ENCODE measurements around the gene SNX25. TPM values are rescaled to one million over a fixed set of nuclear protein-coding genes. Genes with fewer than 3 reads are reported as not detected.
"Not testable (repeated sequence)": the region's sequence is repeated elsewhere in the genome, so short reads cannot be mapped to it uniquely, and the experiment has no call there.

Gene SNX25
- total RNA-seq, 2 experiments from 2014 or later, result 12.4 to 14.3 TPM

GRCh38 chr4:185235843-185236503 lies 26.6 kb downstream of the SNX25 start:
- H3K9me3 Mint-ChIP-seq, result peaks cover 8% of the 10 kb centered on the region
- peaks cover 21% of the 10 kb centered on the region for H3K4me1 Mint-ChIP-seq
- peaks cover 13% of the 10 kb centered on the region for H3K36me3 Mint-ChIP-seq
- no peaks in the 10 kb centered on the region for H3K27me3 Mint-ChIP-seq
- no peak for DNase-seq
- H3K4me3 Mint-ChIP-seq, result no peak overlapping the region
- H3K27ac Mint-ChIP-seq, result no peak overlapping the region

- Mint-ChIP-seq H3K36me3 (peaks cover 13% of the 10 kb centered on the region), H3K27me3 (no peaks in the 10 kb centered on the region), H3K27ac (no peak overlapping the region), H3K9me3 (peaks cover 8% of the 10 kb centered on the region), H3K4me3 (no peak overlapping the region), H3K4me1 (peaks cover 16% of the 10 kb centered on the region)
- DNase-seq, result no peak
Measured at GRCh38 chr4:185237175-185237574, 27.8 kb downstream of the SNX25 start.

- Mint-ChIP-seq H3K27me3 (no peaks in the 10 kb centered on the region), H3K27ac (peak overlapping the region; percentile 75)
- no peak for DNase-seq
Measured at GRCh38 chr4:185238215-185238681, 28.9 kb downstream of the SNX25 start.

GRCh38 chr4:185238750-185239149 lies 29.4 kb downstream of the SNX25 start:
- Mint-ChIP-seq H3K36me3 (peaks cover 13% of the 10 kb centered on the region), H3K4me1 (peaks cover 20% of the 10 kb centered on the region), H3K9me3 (peaks cover 8% of the 10 kb centered on the region), H3K4me3 (no peak overlapping the region), H3K27ac (peak overlapping the region; percentile 20), H3K27me3 (no peaks in the 10 kb centered on the region)
- no peak for DNase-seq

More at GRCh38 chr4:185238215-185238681, 28.9 kb downstream of the SNX25 start:
- Mint-ChIP-seq H3K36me3 (peaks cover 13% of the 10 kb centered on the region), H3K4me3 (no peak overlapping the region), H3K4me1 (peaks cover 17% of the 10 kb centered on the region), H3K9me3 (peaks cover 8% of the 10 kb centered on the region)

GRCh38 chr4:185240486-185240885 lies 31.1 kb downstream of the SNX25 start:
- peaks cover 20% of the 10 kb centered on the region for H3K4me1 Mint-ChIP-seq
- peaks cover 13% of the 10 kb centered on the region for H3K36me3 Mint-ChIP-seq
- H3K27me3 Mint-ChIP-seq, H3K27ac Mint-ChIP-seq, H3K4me3 Mint-ChIP-seq, DNase-seq, H3K9me3 Mint-ChIP-seq: not testable (repeated sequence)

- H3K36me3 Mint-ChIP-seq, result peaks cover 16% of the 10 kb centered on the region
- H3K4me3 Mint-ChIP-seq, result no peak overlapping the region
- DNase-seq, result no peak
- peaks cover 8% of the 10 kb centered on the region for H3K9me3 Mint-ChIP-seq
- no peaks in the 10 kb centered on the region for H3K27me3 Mint-ChIP-seq
- peaks cover 31% of the 10 kb centered on the region for H3K4me1 Mint-ChIP-seq
- no peak overlapping the region for H3K27ac Mint-ChIP-seq
Measured at GRCh38 chr4:185242749-185243533, 33.5 kb downstream of the SNX25 start.

DNA sequence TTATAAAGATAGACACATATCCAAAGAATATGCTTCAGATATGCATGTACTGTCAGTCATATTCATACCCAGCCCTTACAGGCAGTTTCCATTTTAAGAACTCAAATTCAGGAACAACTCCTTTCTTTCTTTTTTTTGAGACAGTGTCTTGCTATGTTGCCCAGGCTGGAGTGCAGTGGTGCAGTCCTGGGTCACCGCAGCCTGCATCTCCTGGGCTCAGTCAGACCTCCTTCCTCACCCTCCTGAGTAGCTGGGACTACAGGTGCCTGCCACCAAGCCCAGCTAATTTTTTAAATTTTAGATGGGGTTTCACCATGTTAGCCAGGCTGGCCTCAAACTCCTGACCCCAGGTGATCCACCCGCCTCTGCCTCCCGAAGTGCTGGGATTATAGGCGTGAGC lies 34.5 kb downstream of the SNX25 start:
- no peaks in the 10 kb centered on the region for H3K27me3 Mint-ChIP-seq
- H3K9me3 Mint-ChIP-seq, result no peaks in the 10 kb centered on the region
- H3K36me3 Mint-ChIP-seq, result peaks cover 13% of the 10 kb centered on the region
- H3K27ac Mint-ChIP-seq, result no peak overlapping the region
- H3K4me3 Mint-ChIP-seq, result no peak overlapping the region
- no peak for DNase-seq
- peaks cover 24% of the 10 kb centered on the region for H3K4me1 Mint-ChIP-seq

DNA sequence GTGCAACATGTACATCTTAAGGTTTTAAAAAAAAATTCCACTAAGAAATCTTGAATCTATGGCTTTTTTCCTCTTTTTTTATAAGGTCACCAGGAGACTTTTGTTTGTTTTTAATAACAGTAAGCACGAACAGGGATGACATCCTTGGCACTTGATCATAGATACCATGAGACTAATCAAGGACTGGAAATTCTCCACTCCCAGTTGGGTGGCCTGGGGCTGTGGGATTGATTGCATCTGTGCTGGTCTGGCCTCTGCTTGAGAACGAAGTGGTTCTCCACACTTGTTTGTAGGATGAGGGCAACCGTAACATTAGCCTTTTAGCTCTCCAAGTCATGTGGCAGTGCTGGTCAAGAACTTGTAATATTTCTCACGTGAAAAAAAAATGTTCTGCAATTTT lies 35.4 kb downstream of the SNX25 start:
- no peak for DNase-seq
- Mint-ChIP-seq H3K4me3 (no peak overlapping the region), H3K36me3 (peaks cover 17% of the 10 kb centered on the region), H3K9me3 (no peaks in the 10 kb centered on the region), H3K27ac (no peak overlapping the region), H3K27me3 (no peaks in the 10 kb centered on the region), H3K4me1 (peaks cover 28% of the 10 kb centered on the region)

GRCh38 chr4:185246453-185246852 lies 37.1 kb downstream of the SNX25 start:
- H3K27ac Mint-ChIP-seq, result peak overlapping the region; percentile 72
- no peak overlapping the region for H3K4me3 Mint-ChIP-seq
- no peaks in the 10 kb centered on the region for H3K27me3 Mint-ChIP-seq
- H3K9me3 Mint-ChIP-seq, result no peaks in the 10 kb centered on the region
- no peak for DNase-seq
- H3K36me3 Mint-ChIP-seq, result peaks cover 26% of the 10 kb centered on the region
- H3K4me1 Mint-ChIP-seq, result peaks cover 32% of the 10 kb centered on the region

DNA sequence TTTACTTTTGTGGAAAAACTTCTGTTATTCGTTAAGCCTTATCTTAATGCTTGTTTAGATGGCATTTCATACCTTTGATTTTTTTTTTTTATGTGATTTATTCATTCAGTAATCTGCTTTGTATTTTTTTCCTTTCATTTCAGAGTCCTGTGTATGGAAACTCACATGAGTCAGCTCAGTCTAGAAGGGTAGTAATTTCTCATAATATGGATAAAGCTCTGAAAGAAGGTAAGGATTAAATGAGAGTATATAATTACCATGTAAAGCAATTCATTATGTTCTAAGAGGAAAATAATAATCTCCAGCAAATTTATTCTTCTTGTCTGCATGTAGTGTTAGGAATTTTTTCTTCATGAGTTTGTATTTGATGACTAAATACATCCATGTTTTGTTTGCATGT lies 37.8 kb downstream of the SNX25 start:
- H3K27ac Mint-ChIP-seq, result peak overlapping the region; percentile 74
- no peaks in the 10 kb centered on the region for H3K27me3 Mint-ChIP-seq
- H3K36me3 Mint-ChIP-seq, result peaks cover 29% of the 10 kb centered on the region
- DNase-seq, result no peak
- peaks cover 37% of the 10 kb centered on the region for H3K4me1 Mint-ChIP-seq
- H3K4me3 Mint-ChIP-seq, result no peak overlapping the region
- H3K9me3 Mint-ChIP-seq, result no peaks in the 10 kb centered on the region

DNA sequence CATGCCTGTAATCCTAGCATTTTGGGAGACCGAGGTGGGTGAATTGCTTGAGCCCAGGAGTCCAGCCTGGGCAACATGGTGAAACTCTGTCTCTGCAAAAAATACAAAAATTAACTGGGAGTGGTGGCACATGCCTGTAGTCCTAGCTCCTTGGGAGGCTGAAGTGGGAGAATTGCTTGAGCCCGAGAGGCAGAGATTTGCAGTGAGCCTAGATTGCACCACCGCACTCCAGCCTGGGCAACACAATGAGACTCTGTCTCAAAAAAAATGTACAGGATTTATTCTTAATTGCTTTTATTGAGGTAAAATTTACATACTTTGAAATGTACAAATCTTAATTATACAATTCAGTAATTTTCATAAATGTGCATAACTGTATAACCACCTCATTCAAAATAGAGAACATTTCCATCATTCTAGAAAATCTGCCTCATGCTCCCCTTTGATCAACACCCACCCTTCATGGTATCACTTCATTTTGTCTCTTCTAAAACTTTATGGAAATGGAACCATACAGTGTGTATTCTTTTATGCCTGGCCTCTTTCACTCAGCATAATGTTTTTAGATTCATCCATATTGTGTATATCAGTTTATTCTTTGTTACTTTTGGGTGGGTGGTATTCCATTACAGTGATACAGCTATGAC lies 39.1 kb downstream of the SNX25 start:
- Mint-ChIP-seq H3K36me3 (peaks cover 29% of the 10 kb centered on the region), H3K4me3 (no peak overlapping the region), H3K4me1 (peaks cover 30% of the 10 kb centered on the region), H3K27ac (no peak overlapping the region), H3K9me3 (no peaks in the 10 kb centered on the region), H3K27me3 (no peaks in the 10 kb centered on the region)
- DNase-seq, result no peak

DNA sequence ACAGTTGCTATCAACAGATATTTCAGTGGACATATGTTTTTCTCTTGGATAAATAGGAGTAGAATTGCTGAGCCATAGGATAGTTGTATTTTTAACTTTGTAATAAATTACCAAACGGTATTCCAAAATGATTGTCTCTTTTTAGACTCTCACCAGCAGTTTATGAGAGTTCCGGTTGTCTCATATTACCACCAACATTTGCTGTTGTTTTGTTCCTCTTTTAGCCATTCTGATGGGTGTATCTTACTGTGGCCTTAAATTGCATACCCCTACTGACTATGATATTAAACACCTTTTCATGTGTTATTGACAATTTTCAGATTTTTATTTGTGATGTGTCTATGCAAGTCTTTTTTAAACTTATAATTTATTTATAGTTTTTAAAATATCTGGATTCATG lies 39.7 kb downstream of the SNX25 start:
- H3K4me1 Mint-ChIP-seq, result peaks cover 31% of the 10 kb centered on the region
- H3K36me3 Mint-ChIP-seq, result peaks cover 29% of the 10 kb centered on the region
- H3K27me3 Mint-ChIP-seq, result no peaks in the 10 kb centered on the region
- no peak overlapping the region for H3K4me3 Mint-ChIP-seq
- no peak overlapping the region for H3K27ac Mint-ChIP-seq
- no peak for DNase-seq
- no peaks in the 10 kb centered on the region for H3K9me3 Mint-ChIP-seq

DNA sequence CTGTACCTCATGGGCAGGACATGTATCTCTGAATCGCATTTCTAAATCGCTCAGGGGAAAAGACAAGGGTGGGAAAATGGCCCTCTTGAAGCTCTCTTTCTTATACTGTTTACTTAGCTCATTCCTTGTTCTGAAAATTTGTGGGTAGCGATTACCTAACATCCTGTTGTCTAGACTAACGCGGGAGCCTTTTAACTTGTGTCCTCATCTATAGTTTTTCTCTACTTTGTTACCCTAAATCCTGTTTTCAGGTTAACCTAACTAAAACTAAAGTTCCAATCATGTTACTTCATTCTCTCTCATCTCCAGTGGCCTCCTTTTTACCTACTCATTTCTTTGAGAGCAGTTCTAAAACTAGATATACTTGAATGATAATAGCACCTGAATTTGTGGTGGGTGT lies 45.0 kb downstream of the SNX25 start:
- Mint-ChIP-seq H3K9me3 (no peaks in the 10 kb centered on the region), H3K4me1 (peaks cover 32% of the 10 kb centered on the region), H3K36me3 (peaks cover 17% of the 10 kb centered on the region), H3K27me3 (no peaks in the 10 kb centered on the region), H3K4me3 (no peak overlapping the region), H3K27ac (no peak overlapping the region)
- DNase-seq, result no peak

- H3K4me1 Mint-ChIP-seq, result peaks cover 33% of the 10 kb centered on the region
- no peaks in the 10 kb centered on the region for H3K9me3 Mint-ChIP-seq
- DNase-seq, result no peak
- H3K36me3 Mint-ChIP-seq, result peaks cover 6% of the 10 kb centered on the region
- H3K27me3 Mint-ChIP-seq, result no peaks in the 10 kb centered on the region
- H3K4me3 Mint-ChIP-seq, result no peak overlapping the region
- no peak overlapping the region for H3K27ac Mint-ChIP-seq
Measured at GRCh38 chr4:185255868-185256267, 46.5 kb downstream of the SNX25 start.

- no peak overlapping the region for H3K27ac Mint-ChIP-seq
Measured at GRCh38 chr4:185256446-185256845, 47.0 kb downstream of the SNX25 start.

More at GRCh38 chr4:185256446-185256845, 47.0 kb downstream of the SNX25 start:
- H3K9me3 Mint-ChIP-seq, result no peaks in the 10 kb centered on the region
- H3K4me1 Mint-ChIP-seq, result peaks cover 29% of the 10 kb centered on the region
- H3K36me3 Mint-ChIP-seq, result peaks cover 4% of the 10 kb centered on the region
- no peaks in the 10 kb centered on the region for H3K27me3 Mint-ChIP-seq
- H3K4me3 Mint-ChIP-seq, result no peak overlapping the region
- DNase-seq, result no peak

Measured in activated naive CD8-positive, alpha-beta T cell treated with anti-CD3 and anti-CD28 coated beads for 36 hours (primary cell).